ENCODE measurements around the gene NCK1.
"Not testable (repeated sequence)": the region's sequence is repeated elsewhere in the genome, so short reads cannot be mapped to it uniquely, and the experiment has no call there.

The NCK1 gene

DNA sequence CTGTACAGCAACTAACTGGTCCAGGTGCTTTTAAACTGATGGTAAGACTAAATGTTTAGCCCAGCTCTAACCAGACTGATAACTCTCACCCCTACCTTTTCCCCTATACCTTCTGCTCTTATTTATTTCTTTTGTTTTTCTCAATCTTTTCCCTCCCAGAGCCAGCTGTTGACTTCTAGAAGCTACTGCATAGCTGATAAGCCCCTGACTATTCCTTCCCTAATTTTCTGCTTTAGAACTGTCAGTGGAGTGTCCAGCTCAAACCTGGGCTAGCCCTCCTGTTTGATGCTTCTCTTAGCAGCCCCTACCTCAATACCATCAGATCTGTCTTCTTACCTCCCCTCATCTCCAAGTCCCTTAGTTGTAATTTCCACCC, 22.5 kb upstream of the NCK1 start:
- no peak for FAIRE-seq
- TF ChIP-seq POLR2A (IDR thresholded peaks at IDR 0.05; ENCODE audit: low read depth, low read length), result no peak
- no peak for DNase-seq (ENCODE audit: insufficient read length, low spot score)

GRCh38 chr3:136840252-136840651, 21.8 kb upstream of the NCK1 start:
- no peak for TF ChIP-seq POLR2A (IDR thresholded peaks at IDR 0.05; ENCODE audit: low read depth, low read length)
- FAIRE-seq (peak; percentile 96), DNase-seq (ENCODE audit: insufficient read length, low spot score) (peak; percentile 16)

DNA sequence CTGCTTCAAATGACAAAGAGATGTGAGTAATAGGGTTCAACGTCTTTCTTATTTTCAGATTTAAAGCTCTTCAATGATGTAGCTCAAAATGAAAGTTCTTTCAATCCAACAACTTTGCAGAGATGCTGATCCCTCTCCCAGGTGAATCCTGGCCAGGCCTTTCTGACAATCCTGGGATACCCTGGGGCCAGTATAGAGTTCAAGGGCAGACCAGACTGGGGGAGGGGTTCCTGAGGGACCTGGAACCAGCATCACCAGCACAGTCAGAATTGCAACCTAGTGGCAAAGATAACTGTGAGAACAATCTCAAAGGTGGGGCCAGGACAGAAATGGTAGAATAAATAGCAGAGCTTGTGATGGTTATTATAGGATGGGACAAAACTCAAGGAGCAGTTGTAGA, 19.7 kb upstream of the NCK1 start:
- no peak for FAIRE-seq
- TF ChIP-seq POLR2A (IDR thresholded peaks at IDR 0.05; ENCODE audit: low read depth, low read length), result no peak
- no peak for DNase-seq (ENCODE audit: insufficient read length, low spot score)

DNA sequence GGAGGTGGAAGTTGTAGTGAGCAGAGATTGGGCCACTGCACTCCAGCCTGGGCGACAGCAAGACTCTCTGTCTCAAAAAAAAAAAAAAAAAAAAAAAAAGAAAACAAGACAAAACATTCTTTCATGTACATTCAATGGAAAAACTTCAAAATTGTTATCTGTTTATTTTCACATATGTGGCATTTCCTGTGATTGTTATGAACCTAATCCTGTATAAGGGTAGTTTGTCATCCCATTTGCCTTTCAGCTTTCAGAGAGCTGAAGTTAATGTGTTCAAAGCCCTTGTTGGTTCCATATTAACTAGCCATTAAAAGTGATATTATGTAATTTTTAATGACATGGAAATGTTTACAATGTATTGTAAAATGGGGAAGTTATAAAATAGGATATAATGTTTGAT, 17.3 kb upstream of the NCK1 start:
- FAIRE-seq (no peak), DNase-seq (ENCODE audit: insufficient read length, low spot score) (no peak)
- no peak for TF ChIP-seq POLR2A (IDR thresholded peaks at IDR 0.05; ENCODE audit: low read depth, low read length)

GRCh38 chr3:136852180-136852579, 9.8 kb upstream of the NCK1 start:
- no peak for DNase-seq (ENCODE audit: insufficient read length, low spot score)
- TF ChIP-seq POLR2A (IDR thresholded peaks at IDR 0.05; ENCODE audit: low read depth, low read length), result no peak
- no peak for FAIRE-seq

DNA sequence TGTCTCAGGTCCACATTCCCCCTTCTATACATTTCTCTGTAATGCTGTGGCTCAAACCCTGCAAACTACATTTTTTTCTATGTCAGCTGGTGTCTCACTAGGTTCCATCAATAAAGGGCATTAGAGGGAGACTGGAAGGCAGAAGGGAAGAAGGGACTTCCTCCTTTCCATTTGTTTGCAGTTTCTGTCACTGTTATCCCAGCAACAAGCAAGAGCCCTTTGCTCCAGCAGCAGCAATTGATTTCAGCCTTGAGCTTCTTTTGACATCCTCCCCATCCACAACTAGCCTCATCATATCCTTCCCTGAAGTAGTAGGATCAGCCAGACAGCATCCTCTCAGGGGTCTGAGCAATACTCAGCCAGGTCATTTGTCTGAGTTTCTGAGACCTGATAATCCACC, 5.3 kb upstream of the NCK1 start:
- DNase-seq (ENCODE audit: insufficient read length, low spot score) (no peak), FAIRE-seq (peak; percentile 66)
- no peak for TF ChIP-seq POLR2A (IDR thresholded peaks at IDR 0.05; ENCODE audit: low read depth, low read length)

GRCh38 chr3:136858381-136858780, 3.6 kb upstream of the NCK1 start:
- no peak for DNase-seq (ENCODE audit: insufficient read length, low spot score)
- no peak for FAIRE-seq

DNA sequence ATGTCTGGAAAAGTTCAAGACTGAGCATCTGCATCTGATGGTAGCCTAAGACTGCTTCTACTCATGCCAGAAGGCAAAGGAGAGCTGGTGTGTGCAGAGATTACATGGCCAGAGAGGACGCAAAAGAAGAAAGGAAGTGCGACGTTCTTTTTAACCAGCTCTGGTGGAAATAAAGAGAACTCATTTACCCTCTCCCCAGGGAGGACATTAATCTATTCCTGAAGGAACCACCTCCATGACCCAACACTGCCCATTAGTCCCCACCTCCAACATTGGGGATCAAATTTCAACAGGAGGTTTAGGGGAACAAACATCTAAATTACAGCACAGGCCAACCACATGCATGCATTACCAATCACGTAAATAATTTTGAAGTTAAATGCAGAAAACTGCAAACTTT, 1.5 kb upstream of the NCK1 start:
- TF ChIP-seq POLR2A (IDR thresholded peaks at IDR 0.05; ENCODE audit: low read depth, low read length), result no peak
- FAIRE-seq (peak; percentile 81), DNase-seq (ENCODE audit: insufficient read length, low spot score) (no peak)

More at GRCh38 chr3:136858381-136858780, 3.6 kb upstream of the NCK1 start:
- no peak for TF ChIP-seq POLR2A (IDR thresholded peaks at IDR 0.05; ENCODE audit: low read depth, low read length)

GRCh38 chr3:136862617-136863322, 762 bp downstream of the NCK1 start:
- FAIRE-seq, result no peak
- no peak for TF ChIP-seq POLR2A (IDR thresholded peaks at IDR 0.05; ENCODE audit: low read depth, low read length)
- DNase-seq (ENCODE audit: insufficient read length, low spot score), result no peak

DNA sequence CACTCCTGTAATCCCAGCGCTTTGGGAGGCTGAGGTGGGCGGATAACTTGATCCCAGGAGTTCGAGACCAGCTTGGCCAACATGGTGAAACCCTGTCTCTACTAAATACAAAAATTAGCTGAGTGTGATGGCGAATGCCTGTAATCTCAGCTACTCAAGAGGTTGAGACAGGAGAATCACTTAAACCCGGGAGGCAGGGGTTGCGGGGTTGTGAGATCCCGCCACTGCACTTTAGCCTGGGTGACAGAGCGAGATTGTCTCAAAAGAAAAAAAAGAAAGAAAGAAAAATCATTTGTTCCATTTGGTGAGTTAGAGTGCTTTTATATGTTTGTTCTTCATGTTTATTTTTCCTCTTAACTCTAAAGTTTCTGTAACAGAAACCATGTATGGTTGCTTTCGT, 7.3 kb downstream of the NCK1 start:
- TF ChIP-seq POLR2A (IDR thresholded peaks at IDR 0.05; ENCODE audit: low read depth, low read length), result no peak
- FAIRE-seq (no peak), DNase-seq (ENCODE audit: insufficient read length, low spot score) (no peak)

DNA sequence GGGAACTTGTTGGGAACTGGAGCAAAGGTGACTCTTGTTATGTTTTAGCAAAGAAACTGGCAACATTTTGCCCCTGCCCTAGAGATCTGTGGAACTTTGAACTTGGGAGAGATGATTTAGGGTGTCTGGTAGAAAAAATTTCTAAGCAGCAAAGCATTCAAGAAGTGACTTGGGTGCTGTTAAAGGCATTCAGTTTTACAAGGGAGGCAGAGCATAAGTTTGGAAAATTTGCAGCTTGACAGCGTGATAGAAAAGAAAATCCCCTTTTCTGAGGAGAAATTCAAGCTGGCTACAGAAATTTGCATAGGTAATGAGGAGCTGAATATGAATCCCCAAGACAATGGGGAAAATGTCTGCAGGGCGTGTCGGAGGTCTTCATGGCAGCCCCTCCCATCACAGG, 10.2 kb downstream of the NCK1 start:
- FAIRE-seq; DNase-seq (ENCODE audit: insufficient read length, low spot score): not testable (repeated sequence)

- FAIRE-seq, result not testable (repeated sequence)
These were observed 17.5 kb downstream of the NCK1 start for GRCh38 chr3:136879510-136879909.

DNA sequence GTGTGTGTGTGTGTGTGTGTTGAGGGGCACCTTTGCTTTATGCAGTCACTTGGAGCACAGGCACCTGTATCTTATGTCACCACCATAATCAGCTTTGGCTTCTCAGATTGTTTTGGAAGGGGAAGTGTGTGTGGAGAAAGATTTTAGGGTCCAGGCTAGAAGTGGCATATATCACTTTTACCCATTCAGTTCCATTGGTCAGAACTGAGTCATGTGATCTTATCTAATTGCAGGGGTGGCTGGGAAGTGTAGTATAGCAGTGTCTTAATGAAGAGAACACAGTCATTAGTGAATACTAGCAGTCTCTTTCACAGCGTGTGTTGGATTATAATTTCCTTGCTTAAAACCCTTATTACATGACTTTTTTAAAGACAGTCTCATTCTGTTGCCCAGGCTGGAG, 20.6 kb downstream of the NCK1 start:
- no peak for TF ChIP-seq POLR2A (IDR thresholded peaks at IDR 0.05; ENCODE audit: low read depth, low read length)
- DNase-seq (ENCODE audit: insufficient read length, low spot score) (no peak), FAIRE-seq (no peak)

More at GRCh38 chr3:136879510-136879909, 17.5 kb downstream of the NCK1 start:
- DNase-seq (ENCODE audit: insufficient read length, low spot score), result not testable (repeated sequence)

- FAIRE-seq (no peak), DNase-seq (ENCODE audit: insufficient read length, low spot score) (no peak)
- no peak for TF ChIP-seq POLR2A (IDR thresholded peaks at IDR 0.05; ENCODE audit: low read depth, low read length)
These were observed 22.1 kb downstream of the NCK1 start for GRCh38 chr3:136883967-136884720.

All from H54 (cell line).